NCI-H1436 treated with DMSO at 0.1 percent for 48 hours (cell line): ENCODE data around the gene GOSR2.
"Not testable (repeated sequence)": the region's sequence is repeated elsewhere in the genome, so short reads cannot be mapped to it uniquely, and the experiment has no call there.

Experiments
- DNase-seq: peaks from one replicate; lab custom pipeline; 2025; lab: John Stamatoyannopoulos, UW

The GOSR2 gene

DNA sequence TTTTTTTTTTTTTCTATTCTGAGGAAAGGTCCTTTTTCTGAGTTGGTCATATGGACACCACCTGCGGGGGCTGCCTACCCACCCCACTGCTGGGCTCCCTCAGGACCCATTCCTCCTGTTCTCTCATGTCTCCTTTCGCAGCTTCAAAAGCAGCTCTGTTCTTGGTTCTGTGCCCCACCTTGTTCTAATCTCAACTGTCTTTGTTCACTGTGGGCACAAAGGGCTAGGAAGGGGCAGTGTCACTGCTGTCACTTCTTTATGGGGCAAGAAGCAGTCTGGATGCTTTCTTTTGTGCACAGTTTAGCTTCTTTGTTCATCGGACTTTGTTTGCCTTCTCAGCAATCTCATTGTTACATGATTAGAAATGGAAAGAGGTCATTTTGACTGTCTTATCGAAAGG is 7.1 kb downstream of the GOSR2 start:
- DNase-seq: no peak

GRCh38 chr17:46931596-46931995 is 8.6 kb downstream of the GOSR2 start:
- no peak for DNase-seq

DNA sequence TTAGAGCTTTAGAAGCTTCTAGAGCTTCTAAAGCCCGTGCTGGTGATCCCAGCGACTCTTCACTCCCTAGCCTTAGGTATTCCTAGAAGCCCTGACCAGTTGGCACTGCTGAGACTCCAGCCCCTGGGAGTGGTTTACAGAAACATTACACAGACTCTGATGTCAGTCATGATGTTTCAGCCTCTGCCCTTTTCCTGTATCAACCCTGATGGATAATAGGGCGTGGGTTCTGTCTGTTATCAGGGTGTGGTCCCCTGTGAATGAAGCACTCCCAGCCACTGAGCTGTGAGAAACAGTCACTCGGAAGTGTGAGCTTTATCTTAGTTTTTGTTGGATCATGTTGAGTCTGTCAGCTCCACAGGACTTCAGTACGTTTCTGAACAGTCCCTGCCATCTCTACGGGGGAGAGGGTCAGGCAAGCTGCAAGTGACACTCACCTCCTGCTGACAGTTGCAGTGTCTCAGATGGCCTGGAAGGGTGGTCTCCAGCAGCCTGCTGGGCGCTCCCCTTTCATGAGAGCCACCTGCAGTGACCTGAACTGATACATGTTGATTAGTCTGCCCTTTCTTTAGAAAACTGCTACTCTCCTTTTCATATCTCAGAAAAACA is 12.8 kb downstream of the GOSR2 start:
- DNase-seq: no peak

- DNase-seq: peak; percentile 2
Observed at GRCh38 chr17:46940692-46941404, 17.9 kb downstream of the GOSR2 start.

DNA sequence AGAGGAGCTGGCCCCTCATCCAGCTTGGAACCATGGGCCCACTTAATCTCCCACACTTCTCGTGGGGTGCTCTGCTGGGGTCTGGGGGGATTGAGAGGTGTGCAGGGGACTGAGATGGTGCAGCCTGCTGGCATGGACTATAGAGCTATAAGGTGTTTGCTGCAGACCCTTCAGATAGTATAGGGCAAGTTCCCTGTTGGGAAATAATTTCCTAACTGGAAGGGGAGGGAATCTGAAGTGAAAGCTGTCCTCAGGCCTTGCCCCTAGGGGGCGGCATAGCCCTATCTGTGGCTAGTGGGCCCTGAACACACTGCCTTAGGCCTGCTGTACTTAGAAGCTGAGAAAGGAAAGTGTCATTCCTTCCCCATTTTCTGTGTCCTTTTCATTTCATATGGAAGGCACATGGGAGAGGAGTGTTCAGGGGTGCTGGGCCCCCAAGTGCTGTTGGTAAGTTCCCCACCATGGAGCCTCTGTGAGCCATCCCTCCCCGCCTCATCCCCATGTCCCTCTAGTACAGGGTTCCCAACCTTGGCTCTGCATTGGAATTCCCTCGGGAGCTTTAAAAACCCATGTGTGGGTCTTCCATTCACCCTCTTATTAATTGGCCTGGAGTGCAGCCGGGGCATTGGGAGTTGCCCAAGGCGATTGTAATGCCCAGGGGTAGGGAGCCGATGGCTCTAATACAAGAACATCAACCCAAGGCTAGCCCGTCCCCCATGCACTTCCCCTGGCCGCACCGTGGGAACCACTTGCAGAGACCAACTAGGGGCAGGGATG is 19.7 kb downstream of the GOSR2 start:
- peak; percentile 3 for DNase-seq

- no peak for DNase-seq
Observed at GRCh38 chr17:46943218-46943500, 20.2 kb downstream of the GOSR2 start.

DNA sequence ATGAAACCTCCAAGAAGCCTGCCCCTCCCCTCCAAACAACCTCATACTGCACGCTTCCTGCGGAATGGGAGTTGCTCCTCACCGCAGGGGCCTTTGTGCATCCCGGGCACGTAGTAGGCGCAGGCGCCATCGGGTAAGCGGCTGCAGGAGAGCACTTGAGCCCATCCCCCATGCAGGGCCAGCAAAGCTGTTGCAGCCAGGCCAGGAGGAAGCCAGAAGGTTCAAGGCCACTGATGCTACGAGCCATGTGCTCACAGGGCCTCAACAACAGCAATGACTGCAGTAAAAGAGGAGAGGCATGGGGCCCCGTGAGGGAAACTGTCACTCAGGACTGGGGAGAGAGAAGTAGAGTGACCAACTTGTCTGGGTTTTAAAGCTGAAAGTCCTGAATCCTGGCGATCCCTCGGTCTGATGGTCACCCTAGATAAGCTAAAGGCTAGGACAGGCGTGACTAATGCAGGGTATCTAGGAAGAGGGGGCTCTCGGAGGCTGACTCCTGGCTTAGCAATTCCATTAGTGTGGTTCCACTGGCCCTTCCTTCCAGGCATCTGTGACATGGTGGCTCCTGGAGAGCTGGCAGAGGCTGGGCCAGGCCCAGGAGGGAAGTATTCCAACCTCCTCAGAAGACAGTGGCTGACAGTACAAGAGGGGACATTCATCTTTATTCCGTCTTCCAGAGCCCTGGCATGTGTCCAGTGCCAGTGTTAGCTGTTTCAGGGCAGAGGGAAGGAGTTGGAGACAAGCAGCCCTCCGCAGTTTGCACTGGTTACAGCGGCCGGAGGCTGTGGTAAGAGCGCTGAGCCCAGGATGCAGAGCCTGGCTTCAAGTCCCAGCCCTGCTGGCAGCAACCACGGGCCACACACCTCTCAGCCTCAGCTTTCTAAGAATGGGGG is 20.8 kb downstream of the GOSR2 start:
- DNase-seq: no peak

- DNase-seq: no peak
Observed at GRCh38 chr17:46944931-46945330, 22.0 kb downstream of the GOSR2 start.

DNA sequence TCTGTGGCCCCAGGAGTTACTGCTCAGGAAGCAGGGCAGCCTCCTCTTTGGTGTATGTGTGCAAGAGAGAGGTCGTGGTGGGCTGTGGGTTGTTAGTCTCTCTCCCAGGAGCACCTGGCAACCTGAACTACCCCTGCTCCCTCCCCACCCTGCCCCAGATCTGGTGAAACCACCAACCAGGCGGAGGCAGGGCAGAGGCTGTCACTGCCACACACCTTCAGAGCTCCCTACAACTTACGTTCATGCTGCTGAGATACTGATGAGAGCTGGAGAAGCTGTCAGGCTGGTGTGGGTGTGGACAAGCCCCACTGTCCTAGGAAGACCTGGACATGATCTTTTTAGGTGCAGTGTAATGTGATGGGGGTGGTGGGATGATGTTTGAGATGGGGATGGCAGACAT is 24.3 kb downstream of the GOSR2 start:
- DNase-seq: no peak

- no peak for DNase-seq
Observed at GRCh38 chr17:46948544-46948943, 25.6 kb downstream of the GOSR2 start.

GRCh38 chr17:46949291-46950174 is 26.6 kb downstream of the GOSR2 start:
- DNase-seq: no peak

DNA sequence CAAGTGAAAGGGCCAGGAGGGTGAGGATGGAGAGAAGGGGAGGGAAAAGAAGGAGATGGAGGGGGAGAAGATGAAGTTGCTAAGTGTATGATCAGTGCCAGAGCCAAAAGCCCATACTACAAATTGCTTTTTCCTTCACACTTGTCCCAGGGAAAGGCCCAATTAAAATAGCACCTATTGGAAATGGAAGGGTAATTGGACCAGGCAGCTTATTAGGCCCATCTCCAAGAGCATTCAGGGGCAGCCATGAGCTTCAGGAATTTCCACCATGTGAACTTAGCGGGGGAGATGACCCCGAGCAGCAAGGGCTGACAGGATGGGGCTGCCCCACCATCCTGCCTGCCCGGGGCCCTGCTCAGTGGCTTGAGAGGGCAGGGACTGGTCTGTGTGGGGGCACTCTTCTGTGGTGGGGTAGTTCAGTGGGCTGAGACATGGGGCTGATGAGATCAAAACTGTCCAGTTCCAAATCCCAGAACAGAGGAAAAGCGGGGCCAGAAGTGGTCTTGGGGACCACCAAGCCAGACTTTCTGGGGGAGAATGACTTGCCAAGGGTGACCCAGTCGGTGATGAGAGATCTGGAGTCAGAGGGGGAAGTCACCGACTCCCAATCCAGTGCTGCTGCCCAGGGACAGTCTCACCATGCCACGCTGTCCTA is 27.5 kb downstream of the GOSR2 start:
- no peak for DNase-seq

DNA sequence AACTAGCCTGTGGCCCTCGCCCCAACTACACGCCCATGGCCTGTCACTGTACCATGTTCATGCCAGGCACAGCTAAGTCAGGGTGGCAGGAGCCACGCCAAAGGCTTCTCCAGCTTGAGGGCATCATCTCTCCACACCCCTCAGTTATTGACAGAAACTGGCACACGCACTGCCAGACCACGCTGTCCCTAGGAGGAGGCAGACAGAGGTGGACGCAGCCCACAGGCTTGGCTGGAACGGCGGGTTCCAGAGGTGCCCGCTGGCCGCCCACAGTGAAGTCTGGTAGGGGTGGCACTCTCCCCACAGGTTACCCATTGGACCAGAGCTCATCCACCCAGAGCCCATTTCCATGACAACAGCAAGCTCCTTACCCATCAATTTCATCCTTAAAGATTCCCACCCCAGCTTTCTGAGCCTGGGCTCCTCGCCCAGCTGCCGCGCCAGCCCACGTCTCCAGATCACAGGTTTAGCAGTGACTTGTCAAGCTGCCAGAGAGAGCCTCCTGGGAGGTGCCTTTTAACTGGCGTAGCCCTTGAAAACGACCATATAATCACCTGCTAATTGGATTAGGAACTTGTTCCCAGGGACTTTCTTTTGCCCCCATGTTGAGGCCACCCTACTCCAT is 28.1 kb downstream of the GOSR2 start:
- peak; percentile 35 for DNase-seq

DNA sequence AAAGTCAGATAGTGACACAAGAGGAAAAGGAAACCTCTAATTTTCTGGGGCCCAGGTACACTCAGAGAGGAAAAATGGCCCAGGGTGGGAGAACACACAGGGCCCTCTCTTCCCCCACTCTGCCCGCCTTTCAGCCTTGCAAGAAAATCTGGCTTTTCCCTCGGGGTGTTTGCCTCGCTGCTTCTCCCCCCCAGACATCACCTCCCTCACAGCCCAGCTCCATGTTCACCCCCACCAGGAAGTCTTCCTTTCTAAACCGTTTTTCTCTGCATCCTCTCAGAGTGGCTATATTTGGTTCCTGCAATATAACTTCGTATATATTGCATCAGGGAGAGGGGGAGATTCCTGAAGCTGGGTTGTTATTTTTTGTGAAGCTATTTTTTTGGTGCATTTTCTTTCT is 28.7 kb downstream of the GOSR2 start:
- no peak for DNase-seq

GRCh38 chr17:46952115-46952514 is 29.2 kb downstream of the GOSR2 start:
- no peak for DNase-seq

GRCh38 chr17:46953191-46953590 is 30.2 kb downstream of the GOSR2 start:
- not testable (repeated sequence) for DNase-seq

DNA sequence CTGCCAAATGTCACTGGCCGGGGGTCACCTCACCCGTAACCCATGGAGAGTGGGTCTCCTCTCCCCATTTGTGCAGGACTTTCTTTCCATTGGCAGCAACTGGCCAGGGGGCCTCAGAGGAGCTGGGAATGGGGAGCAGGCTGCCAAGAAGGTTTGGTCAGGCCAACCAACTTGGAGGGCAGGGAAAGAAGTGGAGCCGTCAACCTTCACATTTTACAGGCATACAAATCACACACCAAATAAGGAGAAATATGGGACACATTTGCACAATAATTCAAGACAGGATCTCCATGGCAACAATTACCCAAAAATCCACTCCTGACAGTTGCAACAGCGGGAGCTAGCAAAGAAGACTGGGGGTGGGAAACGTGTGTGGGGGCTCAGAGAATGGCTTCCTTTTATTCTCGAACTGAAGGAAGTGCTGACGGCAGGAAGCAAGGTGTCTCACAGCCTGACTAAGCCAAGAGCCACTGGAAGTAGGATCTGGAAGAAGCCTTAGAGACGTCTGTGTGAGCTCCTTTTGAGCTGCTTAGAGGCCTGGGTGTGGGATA is 35.2 kb downstream of the GOSR2 start:
- DNase-seq: no peak

DNA sequence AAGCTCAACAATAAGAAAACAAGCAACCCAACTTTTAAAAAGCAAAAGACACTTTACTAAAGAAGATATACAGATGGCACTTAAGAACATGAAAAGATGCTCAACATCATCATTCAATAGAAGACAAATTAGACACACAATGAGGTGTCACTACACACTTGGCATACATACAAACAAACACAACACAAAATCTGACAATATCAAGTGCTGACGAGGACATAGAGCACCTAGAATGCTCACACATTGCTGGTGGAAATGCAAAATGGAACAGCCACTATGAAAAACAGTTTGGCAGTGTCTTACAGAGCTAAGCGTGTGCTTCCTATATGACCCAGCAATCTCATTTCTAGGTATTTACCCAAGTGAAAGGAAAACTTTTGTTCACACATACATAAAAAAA is 37.2 kb downstream of the GOSR2 start:
- DNase-seq: no peak

DNA sequence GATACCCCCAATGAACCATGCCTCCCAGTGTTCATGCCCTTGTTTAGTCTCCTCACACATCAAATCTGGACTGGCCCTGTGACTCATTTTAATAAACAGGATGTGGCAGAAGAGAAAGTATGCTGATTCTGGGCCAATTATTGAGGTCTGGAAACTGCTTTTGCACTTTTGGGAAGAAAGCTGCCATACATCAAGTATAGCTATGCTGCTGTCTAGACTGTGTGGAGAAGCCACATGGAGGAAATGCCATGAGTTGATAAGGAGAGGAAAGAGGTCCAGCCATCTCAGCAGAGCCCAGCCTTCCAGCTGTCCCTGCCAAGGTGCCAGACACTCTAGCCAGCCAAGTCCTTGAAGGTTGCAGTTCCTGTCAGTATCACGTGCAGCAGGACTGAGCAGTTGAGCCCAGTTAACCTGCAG is 39.4 kb downstream of the GOSR2 start:
- DNase-seq: no peak

- DNase-seq: no peak
Observed at GRCh38 chr17:46963571-46963970, 40.6 kb downstream of the GOSR2 start.
